NCI-H1105 (cell line): Measurements from ENCODE around the gene OR13J1.

Experiments used
- DNase-seq: peaks from one replicate; lab custom pipeline; 2025; lab: John Stamatoyannopoulos, UW

OR13J1 gene

GRCh38 chr9:35832814-35833213 lies 37.4 kb downstream of the OR13J1 start:
- no peak for DNase-seq

- DNase-seq = no peak
These were observed 39.2 kb downstream of the OR13J1 start for GRCh38 chr9:35831040-35831439.

GRCh38 chr9:35829764-35830096 lies 40.5 kb downstream of the OR13J1 start:
- DNase-seq = no peak

GRCh38 chr9:35829084-35829763 lies 41.0 kb downstream of the OR13J1 start, which contains the start of gene TMEM8B:
Gene TMEM8B (plus strand): TSS chr9:35829228. CDS start chr9:35829448, 220 bp downstream.
- peak; percentile 96 for DNase-seq

- DNase-seq = no peak
These were observed 41.5 kb downstream of the OR13J1 start, which contains the start of gene FAM221B for GRCh38 chr9:35828716-35829083. Gene FAM221B (minus strand): TSS chr9:35828732. CDS start chr9:35826161, 2,571 bp downstream.

- DNase-seq = no peak
These were observed 42.7 kb downstream of the OR13J1 start for GRCh38 chr9:35827486-35827885.

GRCh38 chr9:35826071-35826701 lies 44.0 kb downstream of the OR13J1 start:
- peak; percentile 56 for DNase-seq

- no peak for DNase-seq
These were observed 47.3 kb downstream of the OR13J1 start for GRCh38 chr9:35822926-35823325.

- DNase-seq = no peak
These were observed 50.1 kb downstream of the OR13J1 start for GRCh38 chr9:35820076-35820475.
